Fibroblast of skin of right quadriceps (primary cell): ENCODE results near the gene ELL.

Experiments used
- DNase-seq: peaks from one replicate; pipeline ENCODE4 v3.0.0-alpha.2; 2013

The ELL gene

DNA sequence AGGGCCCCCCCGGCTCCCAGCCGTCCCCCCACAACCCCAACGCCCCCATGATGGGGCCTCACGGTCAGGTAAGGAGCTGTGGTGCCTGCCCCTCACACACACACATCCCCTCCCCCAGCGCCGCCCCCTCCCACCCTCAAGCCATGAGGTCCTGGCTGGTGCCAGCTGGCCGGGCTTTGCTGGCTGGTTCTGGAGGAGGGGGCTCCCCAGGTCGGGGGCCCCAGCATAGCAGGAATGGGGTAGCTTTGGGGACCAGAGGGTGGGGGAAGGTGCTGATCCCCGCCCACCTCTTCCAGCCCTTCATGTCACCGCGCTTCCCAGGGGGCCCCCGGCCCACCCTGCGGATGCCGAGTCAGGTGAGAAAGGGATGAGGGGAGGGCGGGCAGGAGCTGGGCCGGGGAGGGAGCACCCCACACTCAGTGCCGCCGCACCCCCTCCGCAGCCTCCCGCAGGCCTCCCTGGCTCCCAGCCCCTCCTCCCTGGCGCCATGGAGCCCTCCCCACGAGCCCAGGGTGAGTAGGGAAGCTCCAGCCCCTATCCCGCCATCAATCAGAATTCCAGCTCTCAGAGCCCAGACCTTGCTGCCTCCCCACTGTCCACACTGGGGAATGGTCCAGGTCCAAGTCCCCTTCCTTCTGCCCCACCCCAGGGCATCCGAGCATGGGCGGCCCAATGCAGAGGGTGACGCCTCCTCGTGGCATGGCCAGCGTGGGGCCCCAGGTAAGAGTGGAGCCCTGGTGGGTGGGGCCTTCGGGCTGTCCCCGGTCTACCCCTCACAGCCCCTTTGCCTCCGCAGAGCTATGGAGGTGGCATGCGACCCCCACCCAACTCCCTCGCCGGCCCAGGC, 90.3 kb downstream of the ELL start:
- no peak for DNase-seq

DNA sequence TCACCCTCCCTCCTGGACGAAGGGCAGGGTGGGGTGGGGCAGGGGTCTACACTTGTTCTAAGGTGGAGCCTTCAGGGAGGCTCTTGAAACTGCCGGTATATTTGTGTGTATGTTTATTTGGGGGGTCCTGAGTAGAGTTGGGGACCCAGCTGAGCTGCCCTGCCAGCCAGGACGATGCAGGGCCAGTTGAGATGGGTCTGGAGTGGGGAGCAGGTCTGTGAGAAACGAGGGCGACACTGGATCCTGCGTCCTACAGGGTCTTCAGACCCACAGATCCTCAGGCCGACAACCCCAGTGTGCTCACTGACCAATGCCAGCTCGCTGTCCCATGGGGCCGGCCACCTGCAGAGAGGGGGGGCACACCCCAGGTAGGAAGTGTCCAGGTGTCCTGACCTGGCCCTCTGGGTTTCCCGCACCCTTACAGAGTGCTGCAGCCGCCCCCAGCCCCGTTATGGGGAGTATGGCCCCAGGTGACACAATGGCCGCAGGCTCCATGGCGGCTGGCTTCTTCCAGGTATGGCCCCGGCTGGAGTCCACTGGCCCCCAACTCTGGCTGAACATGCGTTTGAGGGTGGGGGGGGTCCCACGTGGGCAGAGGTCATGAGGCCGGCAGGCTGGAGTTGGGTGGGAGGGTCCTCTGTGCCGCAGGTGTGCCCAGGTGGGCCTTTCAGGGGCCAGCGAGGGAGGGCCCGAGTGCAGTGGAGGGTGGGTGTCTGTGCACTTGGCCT, 91.3 kb downstream of the ELL start:
- no peak for DNase-seq

DNA sequence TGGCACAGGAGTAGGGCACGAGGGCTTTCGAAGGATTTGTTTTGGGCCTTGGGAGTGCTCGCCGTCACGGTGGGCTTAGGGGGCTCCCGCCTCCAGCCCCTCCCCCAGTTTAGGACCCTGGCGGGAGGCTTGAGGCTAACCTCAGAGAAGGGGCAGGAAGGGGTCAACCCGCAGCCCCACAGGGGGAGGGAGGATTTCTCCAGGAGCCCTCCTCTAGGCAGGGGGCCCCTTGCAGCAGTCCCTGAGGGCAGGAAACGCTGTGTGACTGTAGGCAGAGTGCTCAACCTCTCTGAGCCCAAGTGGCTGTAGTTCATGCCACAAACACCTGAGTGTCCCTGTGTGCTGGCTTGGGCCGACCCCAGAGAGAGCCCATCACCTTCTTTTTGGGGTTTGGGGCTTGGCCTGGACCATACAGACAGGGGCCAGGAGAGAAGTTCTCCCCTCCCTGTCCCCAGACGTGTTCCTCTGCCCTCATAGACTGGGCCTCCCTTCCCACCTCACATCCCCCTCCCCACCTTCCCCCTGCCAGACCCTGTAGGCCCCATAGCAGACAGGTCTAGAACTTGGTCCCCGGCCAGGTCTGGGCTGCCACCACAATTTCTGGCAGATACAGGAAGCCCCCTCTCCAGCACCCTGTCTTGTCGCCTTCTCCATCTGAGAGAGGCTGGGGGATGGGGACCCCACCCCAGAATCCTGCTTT, 92.0 kb downstream of the ELL start:
- no peak for DNase-seq

DNA sequence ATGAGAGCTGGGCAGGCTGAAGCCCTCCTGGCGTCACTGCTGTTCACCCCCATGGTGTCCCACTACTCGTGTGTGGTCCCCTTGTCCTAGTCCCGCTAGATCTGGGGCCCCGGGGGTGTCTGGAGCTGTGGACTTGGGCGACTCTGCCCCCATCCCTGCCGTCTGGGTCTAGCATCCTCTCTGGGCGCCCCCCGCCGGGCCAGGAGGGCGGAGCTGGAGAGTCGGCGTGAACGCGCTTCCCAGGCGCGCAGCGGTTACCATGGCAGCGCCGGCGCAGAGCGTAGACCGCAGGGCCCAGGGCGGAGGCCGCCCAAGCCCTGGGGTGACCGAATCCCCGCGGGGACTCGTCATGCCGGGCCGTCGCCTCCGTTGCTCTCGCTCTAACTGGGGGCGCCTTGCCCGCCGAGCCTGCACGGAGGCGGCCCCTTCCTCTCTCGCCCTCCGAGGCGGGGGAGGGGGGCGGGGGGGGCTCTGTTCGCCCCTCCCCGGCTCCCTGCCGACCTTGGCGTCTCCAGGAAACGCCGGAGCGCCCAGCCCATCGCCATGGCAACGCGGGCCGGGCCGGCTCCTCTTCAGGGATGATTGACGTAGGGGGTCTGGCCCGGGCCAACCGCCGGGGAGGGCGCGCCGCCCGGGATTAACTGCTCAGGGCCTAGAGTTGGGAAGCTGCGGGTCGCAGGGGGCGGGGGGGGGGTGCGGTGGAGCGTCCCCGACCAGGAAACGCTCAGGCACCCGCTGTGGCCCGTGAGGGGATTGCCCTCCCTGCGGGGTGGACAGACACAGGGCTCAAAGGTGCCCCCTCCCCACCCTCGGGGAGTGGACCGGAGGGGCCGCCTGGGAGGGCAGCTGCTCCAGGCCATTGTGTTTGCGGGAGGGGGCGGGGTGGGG, 92.8 kb downstream of the ELL start:
- DNase-seq = peak; percentile 92

DNA sequence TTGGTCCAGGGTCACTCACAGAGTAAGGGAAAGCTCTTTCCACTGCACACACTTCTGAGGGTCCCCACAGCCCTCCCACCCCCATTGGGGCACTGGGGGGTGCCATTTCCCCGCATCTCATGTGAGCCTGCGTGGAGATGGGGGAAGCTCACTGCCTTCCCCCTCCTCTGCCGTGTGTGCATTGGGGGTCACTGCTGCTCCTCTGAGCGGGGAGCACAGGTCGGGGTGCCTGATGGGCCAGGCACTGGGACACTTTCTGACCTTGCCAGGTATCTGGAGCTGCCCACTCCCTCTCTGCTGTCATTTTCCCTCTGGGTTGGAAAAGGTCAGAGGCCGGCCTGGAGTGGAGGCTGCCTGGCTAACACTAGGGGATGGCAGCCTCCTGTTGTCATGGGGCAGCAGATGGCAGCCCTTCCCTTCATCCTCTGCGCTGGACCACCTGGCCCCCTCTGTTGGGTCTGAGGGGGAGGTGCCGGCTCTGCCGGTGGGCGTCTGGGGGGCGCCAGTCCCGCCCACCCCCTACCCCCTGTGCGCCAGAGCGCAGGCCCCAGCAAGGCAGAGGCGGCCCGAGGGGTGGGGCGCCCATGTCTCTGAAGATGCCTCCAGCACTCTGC, 93.6 kb downstream of the ELL start:
- no peak for DNase-seq

DNA sequence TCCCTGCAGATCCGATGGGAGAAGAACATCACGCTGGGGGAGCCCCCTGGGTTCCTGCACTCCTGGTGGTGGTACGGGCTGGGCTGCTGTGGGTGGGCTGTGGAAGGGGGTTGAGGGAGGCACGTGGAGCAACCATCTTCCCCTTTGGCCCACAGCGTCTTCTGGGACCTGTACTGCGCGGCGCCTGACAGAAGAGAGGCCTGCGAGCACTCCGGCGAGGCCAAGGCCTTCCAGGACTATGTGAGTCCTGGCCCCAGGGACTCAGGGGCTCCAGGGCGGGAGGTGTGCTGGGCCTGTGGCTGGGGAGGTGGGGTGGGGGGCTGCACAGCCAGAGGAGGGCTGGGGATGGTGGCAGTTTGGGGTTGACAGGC, 94.1 kb downstream of the ELL start:
- DNase-seq = no peak

DNA sequence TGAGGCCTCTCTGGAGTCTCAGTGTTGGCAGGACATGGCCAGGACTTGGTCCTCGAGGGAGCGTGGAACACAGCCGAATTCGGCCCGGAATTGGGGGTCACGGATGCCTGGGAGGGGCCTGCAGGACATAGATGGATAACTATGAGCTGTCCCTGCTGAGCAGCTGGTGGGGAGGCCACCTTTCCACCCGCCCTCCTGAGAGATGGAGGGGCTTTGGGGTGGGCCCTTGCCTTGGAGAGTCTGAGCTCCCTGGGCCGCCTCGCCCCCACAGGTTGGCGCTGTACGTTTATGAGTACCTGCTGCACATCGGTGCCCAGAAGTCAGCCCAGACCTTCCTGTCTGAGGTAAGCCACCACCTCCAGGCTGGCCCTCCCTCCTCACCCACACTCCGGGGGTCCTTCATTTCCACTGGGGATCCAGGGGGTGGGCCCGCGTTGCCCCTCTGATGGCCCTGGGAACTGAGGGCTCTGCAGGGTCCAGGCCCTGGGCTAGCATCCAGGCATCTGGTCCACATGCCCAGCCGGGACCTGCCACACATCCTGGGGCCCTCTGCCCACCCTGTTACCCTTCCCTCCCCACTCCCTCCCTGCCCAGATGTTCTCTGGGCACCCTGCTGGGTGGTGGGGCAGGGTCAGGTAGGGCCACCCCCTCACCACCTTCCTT, 94.7 kb downstream of the ELL start:
- no peak for DNase-seq

DNA sequence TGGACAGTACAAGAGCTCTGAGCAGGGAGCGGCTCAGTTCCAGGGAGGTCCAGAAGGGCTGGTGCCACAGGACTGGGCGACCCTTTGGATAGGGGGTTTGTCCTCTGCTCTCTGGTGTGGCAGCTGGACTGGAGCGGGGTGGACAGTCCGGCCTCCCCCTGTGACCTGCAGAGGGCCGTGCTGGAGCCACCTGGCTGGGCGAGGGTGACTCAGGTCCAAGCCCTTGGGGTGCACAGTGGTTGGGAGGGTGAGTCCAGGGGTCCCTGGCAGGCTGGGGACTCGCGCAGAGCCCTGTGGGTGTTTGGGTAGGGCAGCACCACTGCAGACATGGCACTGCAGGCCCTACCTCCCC, 95.5 kb downstream of the ELL start:
- DNase-seq = no peak

DNA sequence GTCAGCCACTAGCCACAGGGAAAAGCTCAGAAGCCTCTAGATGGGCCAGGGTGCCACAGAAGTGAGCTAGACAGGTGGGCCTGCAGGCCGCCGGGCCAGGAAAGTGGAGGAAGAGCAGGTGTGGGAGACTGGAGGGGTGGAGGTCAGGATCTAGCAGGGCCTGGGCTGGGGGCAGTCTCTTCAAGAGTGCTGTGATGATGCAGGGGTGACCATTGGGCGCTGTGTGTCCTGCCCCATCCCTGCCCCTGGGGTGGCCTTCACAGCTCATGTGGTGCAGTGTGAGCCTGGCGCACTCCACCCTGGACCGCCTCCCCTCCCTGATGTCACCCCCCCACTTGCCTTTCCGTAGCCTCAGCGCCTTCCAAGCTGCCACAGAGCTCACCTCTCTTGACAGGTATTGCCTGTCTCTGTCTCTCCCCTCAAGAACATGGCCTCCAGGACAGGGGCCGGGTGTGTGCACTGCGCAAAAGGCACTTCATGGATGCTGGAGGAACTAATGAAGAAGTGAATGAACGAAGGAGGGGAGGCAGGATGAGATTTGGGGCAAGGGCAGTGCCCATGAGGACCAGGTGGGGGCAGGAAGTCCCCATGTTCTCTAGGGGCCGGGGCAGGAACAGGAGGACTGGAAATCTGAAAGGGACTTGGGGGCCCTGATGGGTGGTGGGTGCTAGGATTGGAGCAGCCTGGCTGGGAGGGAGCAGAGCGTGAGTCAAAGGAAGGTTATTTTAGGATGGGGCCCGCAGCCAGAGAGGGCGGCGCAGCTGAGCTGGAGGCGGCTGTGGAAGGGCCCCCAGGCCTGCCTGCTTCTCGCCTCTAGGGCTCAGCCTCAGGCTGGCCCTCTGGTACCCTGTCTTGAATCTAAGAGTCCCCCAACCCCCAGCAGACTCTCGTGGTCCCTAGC, 96.1 kb downstream of the ELL start:
- DNase-seq = peak; percentile 72

DNA sequence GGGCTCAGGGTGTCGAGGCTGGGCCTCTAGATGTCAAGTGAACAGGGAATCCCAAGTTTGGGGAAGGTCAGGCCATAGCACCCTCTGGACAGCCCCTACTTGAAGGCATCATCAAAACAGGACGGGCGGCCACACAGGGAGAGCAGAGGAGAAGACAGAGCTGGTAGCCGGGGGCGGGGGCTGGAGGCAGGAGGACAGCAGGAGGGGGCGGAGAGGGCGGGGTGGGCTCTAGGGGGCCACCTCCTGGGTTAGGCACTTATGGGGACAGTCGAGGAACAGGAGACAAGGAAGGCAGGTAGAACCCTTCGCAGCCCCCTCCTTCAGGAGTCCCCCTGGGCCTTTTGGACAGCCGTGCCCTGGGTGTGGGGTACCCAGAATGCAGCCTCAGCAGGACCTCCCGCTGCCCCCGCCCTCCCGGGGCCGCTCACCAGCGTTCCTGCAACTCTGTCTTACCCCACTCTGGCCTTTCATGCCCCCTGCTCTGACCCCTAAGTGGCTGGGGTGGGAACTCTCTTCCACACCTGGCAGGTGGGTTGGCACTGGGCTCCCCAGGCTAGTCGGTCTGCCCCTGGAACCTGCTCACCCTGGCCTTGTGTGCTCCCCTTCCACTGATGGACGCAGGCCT, 96.9 kb downstream of the ELL start:
- DNase-seq = no peak

DNA sequence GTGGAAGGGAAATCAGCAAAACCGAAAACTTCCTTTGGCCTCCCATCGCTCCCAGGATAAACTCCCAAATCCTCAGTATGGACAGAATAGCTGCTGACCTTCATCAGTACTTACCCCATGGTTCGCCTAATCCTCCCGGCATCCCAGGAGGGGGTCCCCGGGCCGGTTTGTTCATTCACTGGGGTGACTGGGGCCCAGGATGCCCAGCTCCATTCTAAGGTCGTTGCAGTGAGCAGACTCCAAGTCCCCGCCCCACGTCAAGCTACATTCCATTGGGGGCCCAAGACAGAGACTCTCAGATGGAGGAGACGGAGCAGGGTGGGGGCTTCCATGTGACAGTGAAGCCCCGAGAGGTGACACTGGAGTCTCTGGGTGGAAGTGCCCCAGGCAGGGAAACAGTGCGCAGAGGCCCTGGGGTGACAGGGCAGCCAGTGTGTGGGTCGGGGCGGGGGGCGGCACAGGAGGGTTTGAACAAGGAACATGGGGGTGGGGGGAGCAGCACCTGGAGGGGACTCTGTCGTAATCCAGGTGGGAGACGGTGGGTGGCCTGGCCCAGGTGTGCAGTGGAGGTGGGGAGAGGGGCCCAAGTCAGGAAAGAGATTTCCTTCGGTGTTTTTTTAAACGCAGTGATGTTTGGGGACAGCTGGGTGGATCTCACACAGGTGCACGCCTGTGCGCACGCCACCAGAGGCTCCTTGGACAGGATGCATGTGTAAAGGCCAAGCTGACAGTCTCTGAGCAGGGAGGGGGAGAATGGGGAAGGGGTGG, 97.6 kb downstream of the ELL start:
- DNase-seq = no peak

DNA sequence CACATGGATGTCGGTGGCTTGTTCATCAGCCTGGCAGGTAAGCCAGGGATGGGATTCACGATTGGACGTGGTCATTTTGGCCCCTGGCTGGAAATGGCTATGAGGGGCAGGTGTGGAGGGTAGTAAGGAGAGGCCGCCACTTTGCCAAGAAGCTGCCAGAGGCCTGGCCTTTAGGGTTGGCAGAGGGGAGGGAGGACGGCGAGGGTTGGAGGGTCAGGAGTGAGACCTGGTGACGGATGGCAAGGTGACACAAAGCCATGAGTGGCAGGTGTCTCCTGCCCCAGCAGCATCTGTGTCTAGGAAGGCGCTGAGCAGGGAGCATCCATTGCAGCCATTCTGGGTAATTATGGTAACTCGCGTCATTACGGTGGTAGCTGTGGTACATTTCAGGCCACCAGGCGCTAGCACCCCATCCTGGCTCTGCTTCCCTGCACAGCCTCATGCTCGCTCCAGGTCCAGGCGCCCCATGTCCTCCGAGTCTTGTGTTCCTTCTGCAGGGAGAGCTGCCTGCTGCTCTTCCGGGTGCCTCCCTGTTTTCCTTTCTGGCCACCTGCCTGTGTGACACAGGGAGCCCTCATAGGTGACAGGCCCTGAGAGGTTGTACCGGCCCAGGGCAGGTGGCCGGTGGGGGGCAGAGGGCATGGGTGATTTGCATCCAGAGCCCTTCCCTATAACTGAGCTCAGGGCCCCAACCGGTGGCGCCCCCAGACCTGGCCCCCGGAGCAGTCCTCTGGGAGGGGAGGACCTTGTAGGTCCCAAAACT, 98.4 kb downstream of the ELL start:
- no peak for DNase-seq

DNA sequence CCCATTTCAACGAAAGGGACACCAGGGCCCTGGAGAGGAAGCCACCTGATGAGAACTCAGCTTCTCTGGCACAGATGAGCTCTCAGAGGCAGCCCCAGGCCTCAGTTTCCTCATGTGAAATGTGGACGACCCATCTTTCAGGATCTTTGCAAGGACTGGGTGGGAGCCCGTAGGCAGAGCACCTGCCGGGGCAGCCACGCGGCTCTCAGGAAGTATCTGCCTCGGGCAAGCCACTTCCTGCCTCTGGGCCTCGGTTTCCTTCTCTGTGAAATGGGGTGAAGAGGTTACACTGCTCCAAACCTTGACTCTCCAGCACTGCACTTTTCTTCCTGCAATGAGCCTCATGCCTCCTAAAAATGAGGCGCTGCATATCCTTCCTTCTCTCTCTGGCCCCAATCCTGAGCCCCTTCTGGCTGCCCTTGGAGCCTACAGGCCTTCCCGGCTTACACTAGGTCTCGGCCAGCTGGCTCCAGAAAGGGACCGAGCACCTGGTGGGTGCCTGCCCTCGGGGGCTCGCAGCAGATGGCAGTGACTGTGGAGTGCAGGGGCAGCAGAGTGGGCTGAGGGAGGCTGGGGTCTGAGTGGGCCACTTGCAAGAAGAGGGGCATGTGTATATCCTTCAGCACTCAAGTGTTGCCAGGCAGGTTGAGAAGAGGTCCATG, 99.2 kb downstream of the ELL start:
- DNase-seq = no peak

DNA sequence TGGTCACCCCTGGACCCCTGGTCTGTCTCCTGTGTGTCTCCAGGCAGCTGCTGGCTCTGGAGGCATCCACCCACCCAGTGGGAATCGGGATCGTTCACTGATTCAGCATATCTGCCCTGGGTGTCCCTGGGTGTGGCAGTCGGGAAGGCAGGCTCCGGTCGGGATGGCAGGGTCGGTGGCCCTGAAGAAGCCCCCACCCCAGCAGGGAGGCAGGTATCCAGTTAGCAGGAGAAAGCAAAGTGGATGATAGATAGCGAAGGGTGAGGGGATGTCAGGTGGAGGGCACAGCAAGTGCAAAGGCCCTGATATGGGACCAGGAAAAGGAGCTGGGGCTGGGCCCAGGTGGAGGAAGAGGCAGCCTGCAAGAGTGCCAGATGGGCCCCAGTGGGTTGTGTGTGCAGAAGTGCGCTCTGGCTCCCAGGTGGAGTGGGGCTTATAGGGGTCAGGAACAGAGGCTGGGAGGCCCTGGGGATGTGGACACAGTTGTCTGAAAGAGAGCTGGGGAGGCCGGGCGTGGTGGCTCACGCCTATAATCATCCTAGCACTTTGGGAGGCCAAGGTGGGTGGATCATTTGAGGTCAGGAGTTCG, 100.4 kb downstream of the ELL start:
- DNase-seq = no peak

DNA sequence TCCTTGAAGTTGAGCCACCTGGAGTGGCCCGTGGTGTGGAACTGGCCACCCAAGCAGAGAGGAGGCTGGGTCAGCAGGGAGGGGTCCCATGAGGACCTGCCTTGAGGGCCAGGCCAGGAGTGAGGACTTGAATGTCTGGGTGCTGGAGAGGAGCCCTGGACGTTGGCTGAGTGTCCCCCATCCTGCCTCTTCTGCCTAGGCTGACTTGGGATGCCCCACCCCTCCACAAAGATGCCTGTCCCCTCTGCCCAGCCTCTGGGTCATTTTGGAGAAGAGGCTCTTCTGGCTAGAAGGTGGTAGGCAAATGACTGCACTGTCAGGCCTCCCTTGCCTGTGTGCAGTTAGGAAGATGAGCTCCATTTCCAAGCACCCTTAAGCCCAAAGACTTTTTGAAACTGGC, 100.9 kb downstream of the ELL start:
- no peak for DNase-seq

DNA sequence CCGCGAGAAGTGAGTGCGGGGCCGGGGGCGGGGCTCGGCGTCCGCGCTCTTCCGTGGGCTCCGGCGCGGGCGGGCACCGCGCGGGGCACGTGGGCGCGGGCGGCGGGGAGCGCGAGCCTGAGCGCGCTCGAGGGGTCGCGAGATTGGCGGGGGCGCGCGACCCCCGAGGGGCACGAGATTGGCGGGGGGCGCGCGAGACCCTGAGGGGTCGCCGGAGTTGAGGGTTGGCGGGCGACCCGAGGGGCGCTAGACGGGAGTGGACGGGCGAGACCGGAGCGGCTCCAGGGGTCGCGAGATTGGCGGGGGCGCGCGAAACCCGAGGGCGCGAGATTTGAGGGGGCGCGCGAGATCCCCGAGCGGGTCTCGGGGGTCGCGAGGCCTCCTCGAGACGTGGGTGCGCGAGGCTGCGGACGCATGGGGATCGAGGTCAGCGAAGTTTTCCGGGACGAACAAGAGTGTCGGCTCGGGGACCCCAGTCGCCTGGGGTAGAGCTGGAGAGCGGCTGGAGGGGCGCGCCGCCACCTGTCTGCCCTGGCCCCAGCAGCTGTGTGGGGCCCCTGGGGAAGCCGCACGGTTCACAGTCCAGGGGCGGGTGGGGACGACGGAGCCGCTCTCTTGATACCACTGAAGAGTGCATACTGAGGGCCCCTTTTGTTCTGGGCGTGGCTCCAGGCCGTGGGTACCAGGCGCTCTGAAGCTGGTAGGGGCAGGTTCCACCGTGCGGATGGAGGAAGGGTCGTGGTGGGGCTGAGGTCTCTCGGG, 102.0 kb downstream of the ELL start:
- DNase-seq = no peak

DNA sequence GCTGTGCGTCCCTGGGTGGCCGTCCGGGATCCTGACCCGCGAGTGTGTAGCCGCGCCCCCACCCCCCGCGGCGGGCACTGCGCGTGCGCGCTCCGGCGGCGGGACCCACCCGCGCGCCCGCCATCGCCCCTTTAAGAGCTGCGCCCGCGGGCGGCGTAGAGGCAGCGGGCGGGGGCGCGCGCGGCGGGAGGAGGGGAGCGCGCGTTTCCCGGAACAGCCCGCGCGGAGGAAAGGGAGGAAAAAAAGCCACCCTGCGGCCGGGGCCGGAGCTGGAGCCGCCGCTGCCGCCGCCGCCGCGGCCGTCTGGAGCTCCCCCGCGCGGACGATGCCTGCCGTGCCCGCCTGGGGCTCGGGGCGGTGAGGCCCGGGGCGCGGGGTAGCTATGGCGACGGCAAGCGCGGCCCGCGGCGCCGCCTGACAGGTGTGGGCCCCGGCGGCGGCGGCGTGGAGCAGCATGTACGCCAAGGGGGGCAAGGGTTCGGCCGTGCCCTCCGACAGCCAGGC, 102.6 kb downstream of the ELL start, which contains the start of gene SSBP4:
Gene SSBP4, plus strand, starts transcription at position 204 of the 504 bp plus-strand sequence. Its CDS starts 251 bp downstream, at position 455.
- peak; percentile 86 for DNase-seq
